Spinal cord (tissue), 10 donors: ENCODE results near the gene GCDH. TPM values are rescaled to one million over a fixed set of nuclear protein-coding genes. Genes with fewer than 3 reads are reported as not detected.

Source experiments
- DNase-seq, 6 donors: peaks; one replicate each; pipeline versions ENCODE4 v3.0.0 to v3.0.0-alpha.2; 2013 to 2015; ENCODE audit warnings: low spot score in 6 of 6, low read depth in 4 of 6
- H3K27ac ChIP-seq: one replicate; pipeline ENCODE4 v1.5.1; 2013; ENCODE audit warnings: low read depth, low read length, control low read depth
- H3K27me3 ChIP-seq: one replicate; pipeline ENCODE4 v1.6.1; 2013; ENCODE audit warnings: low read length; ENCODE audit not compliant: control insufficient read depth, insufficient read depth
- H3K36me3 ChIP-seq: one replicate; pipeline ENCODE4 v1.6.1; 2013; ENCODE audit warnings: low read length; ENCODE audit not compliant: control insufficient read depth, insufficient read depth
- H3K4me1 ChIP-seq: one replicate; pipeline ENCODE4 v1.6.1; 2013; ENCODE audit warnings: low read length; ENCODE audit not compliant: control insufficient read depth, insufficient read depth
- H3K4me3 ChIP-seq: one replicate; pipeline ENCODE4 v1.5.1; 2013; ENCODE audit warnings: low read depth, low read length, control low read depth
- H3K9me3 ChIP-seq: one replicate; pipeline ENCODE4 v1.6.1; 2013; ENCODE audit warnings: low read length; ENCODE audit not compliant: control insufficient read depth, insufficient read depth
- WGBS: methylation state at CpG from one replicate; pipeline ENCODE4 v1.1.5; 2013; ENCODE audit warnings: missing lambda C conversion rate; ENCODE audit not compliant: insufficient coverage; 5-methylcytosine and 5-hydroxymethylcytosine counted together
- polyA plus RNA-seq, 2 donors: library from polyadenylated mRNA; unstranded; fragments of 120-200 nt; gene quantifications; one replicate each; pipeline ENCODE4 v1.2.1, GENCODE V29; 2013; ENCODE audit not compliant: insufficient read length in 2 of 2
- total RNA-seq, 2 donors: library from RNA; depleted of rRNA in 1 of 2; stranded (reverse); fragments of 120-200 nt in 1 of 2; fragments of >200 nt in 1 of 2; gene quantifications; one replicate each; pipeline versions ENCODE4 v1.2.3 to v1.2.4, GENCODE V29; 2013 to 2014
- donor health status: healthy.

Gene GCDH
- total and polyA plus RNA-seq, 4 donors: 22.9 to 45.1 (median 33.1) TPM

DNA sequence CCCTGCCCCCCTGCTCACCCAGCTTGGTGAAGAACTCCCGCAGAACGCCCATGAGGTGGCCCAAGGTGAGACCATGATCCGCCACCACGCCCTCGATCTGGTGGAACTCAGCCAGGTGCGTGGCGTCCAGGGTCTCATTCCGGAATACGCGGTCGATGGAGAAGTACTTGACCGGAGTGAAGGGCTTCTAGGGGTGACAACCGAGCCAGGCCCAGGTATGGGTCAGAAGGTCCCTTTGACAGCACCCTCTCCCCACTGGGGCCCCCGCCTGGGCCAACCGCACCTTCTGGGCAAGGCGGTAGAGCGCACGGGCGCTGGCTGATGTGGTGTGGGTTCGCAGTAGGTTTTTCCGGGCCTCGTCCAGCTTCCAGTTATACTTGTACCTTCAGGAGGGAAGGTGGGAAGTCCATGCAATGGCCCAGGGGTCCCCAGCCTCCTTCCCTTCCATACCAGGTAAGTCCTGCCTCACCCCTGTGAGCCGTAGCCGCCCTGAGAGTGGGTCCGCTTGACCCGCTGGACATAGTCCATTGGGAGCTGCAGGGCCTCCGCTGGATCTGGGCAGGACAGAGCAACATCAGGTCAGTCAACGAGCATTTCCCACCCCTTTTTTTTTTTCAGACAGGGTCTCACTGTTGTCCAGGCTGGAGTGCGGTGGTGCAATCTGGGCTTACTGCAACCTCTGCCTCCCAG lies 33.8 kb downstream of the GCDH start:
- WGBS: 96% methylated on average over 18 of the region's 29 CpGs
- H3K4me3 ChIP-seq: no peak overlapping the region
- no peak for DNase-seq
- H3K36me3 ChIP-seq: peaks cover 77% of the 10 kb centered on the region
- H3K27ac ChIP-seq: no peak overlapping the region
- no peaks in the 10 kb centered on the region for H3K27me3 ChIP-seq
- no peaks in the 10 kb centered on the region for H3K9me3 ChIP-seq
- no peaks in the 10 kb centered on the region for H3K4me1 ChIP-seq

GRCh38 chr19:12930002-12930645 lies 39.2 kb downstream of the GCDH start:
- no peak for DNase-seq
- Histone ChIP-seq H3K9me3 (no peaks in the 10 kb centered on the region), H3K27ac (no peak overlapping the region), H3K27me3 (no peaks in the 10 kb centered on the region), H3K36me3 (peaks cover 62% of the 10 kb centered on the region), H3K4me1 (peaks cover 16% of the 10 kb centered on the region), H3K4me3 (no peak overlapping the region)
- 94% methylated on average over 12 of the region's 19 CpGs for WGBS

DNA sequence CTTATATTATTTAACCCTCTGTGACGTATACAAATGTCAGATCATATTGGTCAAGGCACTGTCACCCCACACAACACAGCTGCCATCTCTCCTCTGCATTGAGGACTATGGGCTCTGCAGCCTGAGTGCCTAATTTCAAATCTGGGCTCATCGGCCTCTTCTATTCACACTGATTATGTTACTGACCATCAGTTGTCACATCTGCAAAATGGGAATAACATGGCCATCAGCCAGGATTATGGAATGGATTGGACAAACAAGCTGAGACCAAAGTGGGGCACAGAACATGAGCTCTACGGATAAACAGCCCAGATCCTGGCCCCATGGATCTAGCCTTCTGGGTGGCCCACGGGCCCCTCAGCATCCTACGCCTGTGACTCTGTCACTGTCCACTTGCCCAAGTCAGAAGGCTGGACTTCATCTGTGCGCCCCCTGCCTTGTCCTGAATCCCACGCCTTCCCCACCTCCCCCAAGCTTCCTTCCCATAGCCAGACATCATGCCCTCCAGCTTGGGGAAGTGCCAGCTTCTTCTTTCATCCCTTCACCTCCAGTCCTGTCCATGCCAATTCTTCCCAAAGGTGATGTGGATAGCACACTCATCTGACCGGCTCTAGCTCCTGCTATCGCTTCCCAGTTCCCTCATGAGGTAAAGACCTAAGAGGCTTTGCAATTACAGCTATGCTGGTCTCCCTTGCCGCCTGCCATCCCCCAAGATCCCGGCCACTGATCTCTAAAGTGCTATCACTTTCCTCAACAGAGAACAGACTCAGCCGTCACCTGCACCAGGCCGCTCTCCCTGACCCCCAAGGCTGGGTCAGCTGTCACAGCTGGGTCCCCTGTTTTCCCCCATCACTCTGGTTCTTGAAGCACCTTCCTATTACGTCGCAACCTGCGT lies 41.7 kb downstream of the GCDH start:
- WGBS: 30% methylated on average over 16 of the region's 16 CpGs

DNA sequence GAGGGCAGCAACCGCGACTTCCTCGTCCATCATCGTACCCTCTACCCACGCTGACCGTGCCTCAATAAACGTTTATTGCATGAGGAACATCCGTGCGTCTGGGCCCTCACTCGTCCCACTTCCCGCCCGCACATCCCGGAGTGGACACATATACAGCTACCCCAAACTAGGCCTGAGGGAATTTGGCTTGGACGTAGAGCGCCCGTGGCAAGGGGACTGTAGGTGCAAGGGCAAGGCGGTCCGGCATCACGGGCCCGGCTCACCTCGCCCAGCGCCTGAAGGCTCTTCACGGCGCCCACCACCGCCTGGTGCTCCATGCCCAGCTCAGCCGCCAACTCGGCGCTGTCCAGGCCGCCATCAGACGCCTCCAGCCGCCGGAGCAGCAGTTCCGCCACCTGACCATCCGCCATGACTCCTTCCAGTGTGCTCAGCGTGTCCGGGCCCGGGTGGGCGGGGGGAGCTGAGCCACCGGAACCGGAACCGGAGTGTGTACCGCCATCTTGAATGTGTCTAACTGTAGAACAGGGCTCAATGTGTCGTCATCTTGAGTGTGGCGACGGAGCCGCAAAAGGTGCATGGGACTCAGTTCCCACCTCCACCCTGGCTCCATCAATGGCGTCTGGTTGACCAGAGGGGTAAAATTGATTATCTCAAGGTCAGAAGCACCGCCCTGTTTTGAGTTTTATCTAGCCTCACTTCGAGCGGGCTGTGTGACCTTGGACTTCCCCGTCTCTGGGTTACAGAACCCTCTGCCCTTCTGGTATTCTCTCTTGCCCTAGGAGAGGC lies 42.5 kb downstream of the GCDH start, which contains the start of gene FARSA:
Gene FARSA (minus strand): TSS at position 425 of the 786 bp plus-strand sequence. CDS start 15 bp downstream, at position 410.
- under 1% methylated on average over 42 of the region's 51 CpGs for WGBS
- DNase-seq: peak in 4 of 6 donors; percentile 86 to 98 (median 92)
- Histone ChIP-seq H3K4me1 (peaks cover 29% of the 10 kb centered on the region), H3K36me3 (peaks cover 30% of the 10 kb centered on the region), H3K4me3 (peak within 1 kb of the TSS; percentile 82), H3K27me3 (no peaks in the 10 kb centered on the region), H3K9me3 (no peaks in the 10 kb centered on the region), H3K27ac (peak within 1 kb of the TSS; percentile 63)

More for the DNA sequence above, 41.7 kb downstream of the GCDH start:
- peak overlapping the region; percentile 82 for H3K4me3 ChIP-seq
- H3K9me3 ChIP-seq: no peaks in the 10 kb centered on the region
- no peaks in the 10 kb centered on the region for H3K27me3 ChIP-seq
- peaks cover 38% of the 10 kb centered on the region for H3K36me3 ChIP-seq
- peaks cover 24% of the 10 kb centered on the region for H3K4me1 ChIP-seq
- peak overlapping the region; percentile 63 for H3K27ac ChIP-seq
- DNase-seq: no peak

DNA sequence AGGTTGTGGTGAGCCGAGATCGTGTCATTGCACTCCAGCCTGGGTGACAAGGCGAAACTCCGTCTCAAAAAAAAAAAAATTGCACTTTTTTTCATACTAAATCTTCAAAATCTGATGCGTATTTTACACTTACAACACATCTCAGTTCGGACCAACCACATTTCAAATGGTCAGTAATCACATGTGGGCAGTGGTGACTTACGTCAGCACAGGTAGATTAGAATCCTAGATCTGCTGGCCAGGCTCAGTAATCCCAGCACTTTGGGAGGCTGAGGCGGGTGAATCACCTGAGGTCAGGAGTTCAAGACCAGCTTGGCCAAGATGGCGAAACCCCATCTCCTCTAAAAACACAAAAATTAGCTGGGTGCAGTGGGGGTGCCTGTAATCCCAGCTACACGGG lies 44.1 kb downstream of the GCDH start:
- no peaks in the 10 kb centered on the region for H3K9me3 ChIP-seq
- peaks cover 19% of the 10 kb centered on the region for H3K36me3 ChIP-seq
- H3K27me3 ChIP-seq: no peaks in the 10 kb centered on the region
- no peak for DNase-seq
- H3K4me3 ChIP-seq: no peak overlapping the region
- no peak overlapping the region for H3K27ac ChIP-seq
- peaks cover 37% of the 10 kb centered on the region for H3K4me1 ChIP-seq
- 96% methylated on average over 8 of the region's 10 CpGs for WGBS

GRCh38 chr19:12936582-12936981 lies 45.6 kb downstream of the GCDH start:
- DNase-seq: no peak
- Histone ChIP-seq H3K4me3 (no peak overlapping the region), H3K27me3 (no peaks in the 10 kb centered on the region), H3K36me3 (peaks cover 20% of the 10 kb centered on the region), H3K4me1 (peaks cover 51% of the 10 kb centered on the region), H3K9me3 (no peaks in the 10 kb centered on the region), H3K27ac (no peak overlapping the region)
- 88% methylated on average over 4 of the region's 7 CpGs for WGBS

DNA sequence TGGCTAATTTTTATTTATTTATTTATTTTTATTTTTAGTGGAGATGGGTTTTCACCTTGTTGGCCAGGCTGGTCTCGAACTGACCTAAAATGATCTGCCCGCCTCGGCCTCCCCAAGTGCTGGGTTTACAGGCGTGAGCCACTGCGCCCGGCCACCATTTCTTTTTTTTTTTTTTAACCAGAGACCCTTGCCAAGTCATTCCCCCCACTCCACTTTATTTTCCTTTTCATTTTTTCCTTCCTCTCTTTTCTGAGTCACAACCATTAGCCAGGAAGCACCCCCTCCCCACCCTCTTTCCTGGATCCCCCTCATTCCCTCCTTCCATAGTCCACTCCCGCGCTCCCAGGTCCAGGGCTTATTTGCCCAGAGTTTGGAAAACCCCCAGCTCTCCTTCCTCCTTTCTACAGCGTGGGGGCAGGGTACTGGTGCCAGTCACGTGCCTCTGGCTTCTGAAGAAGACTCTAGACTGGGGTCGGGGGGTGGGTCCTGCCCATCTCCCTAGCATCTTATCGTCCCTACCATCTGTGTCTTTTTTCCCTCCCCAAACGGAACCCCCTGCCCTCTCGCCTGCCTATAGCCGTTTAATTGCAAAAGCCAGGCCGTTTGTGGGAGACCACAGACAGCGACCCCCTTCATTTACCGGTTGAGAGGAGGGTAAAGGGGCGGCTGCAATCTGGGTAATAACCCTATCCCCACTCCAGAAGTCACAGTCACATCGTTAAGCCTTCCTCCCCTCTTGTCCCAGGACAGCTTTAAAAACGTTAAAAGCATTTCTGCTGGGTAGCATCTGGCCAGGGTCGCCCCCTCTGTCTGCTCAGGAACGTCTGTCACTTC lies 46.4 kb downstream of the GCDH start:
- H3K36me3 ChIP-seq: peaks cover 27% of the 10 kb centered on the region
- H3K9me3 ChIP-seq: no peaks in the 10 kb centered on the region
- peak in 2 of 6 donors; percentile 70 to 77 for DNase-seq
- peak overlapping the region; percentile 78 for H3K4me3 ChIP-seq
- peaks cover 51% of the 10 kb centered on the region for H3K4me1 ChIP-seq
- peak overlapping the region; percentile 93 for H3K27ac ChIP-seq
- 28% methylated on average over 14 of the region's 23 CpGs for WGBS
- no peaks in the 10 kb centered on the region for H3K27me3 ChIP-seq

DNA sequence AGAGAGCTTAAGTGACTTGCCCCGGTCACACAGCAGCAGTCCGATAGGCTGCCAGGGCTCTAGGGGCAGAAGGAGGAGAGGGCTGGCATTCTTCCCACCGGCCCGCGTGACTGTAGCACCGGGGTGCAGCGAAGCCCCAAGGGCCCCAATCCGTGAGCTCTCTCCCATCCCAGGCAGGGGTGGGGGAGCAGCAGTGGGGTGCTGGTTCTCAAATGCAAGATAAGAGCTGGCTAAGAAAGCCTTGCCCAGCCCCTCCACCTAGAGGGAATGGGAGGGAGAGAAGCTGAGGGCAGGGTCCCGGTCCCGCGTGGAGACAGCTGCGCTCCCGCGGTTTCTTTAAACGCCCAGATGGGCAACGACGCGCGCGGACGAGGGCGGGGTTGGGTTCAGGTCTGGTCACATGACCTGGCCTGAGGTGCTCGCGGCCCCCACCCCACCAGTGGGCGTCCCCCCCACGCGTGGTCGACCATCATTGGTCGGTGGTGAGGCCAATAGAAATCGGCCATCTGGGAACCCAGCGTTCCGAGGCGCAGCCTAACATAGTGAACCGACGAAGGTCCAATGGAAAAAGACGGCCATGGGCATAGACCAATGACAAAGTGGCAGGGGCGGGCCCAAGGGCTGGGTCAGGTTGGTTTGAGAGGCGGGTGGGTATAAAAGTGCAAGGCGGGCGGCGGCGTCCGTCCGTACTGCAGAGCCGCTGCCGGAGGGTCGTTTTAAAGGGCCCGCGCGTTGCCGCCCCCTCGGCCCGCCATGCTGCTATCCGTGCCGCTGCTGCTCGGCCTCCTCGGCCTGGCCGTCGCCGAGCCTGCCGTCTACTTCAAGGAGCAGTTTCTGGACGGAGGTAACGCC lies 47.2 kb downstream of the GCDH start, which contains the start of gene CALR:
Gene CALR (plus strand): TSS at position 683 of the 852 bp plus-strand sequence. CDS start 71 bp downstream, at position 754.
- Histone ChIP-seq H3K9me3 (no peaks in the 10 kb centered on the region), H3K4me3 (peak within 1 kb of the TSS; percentile 96), H3K27ac (peak within 1 kb of the TSS; percentile 93), H3K36me3 (peaks cover 36% of the 10 kb centered on the region), H3K27me3 (no peaks in the 10 kb centered on the region), H3K4me1 (peaks cover 45% of the 10 kb centered on the region)
- under 1% methylated on average over 60 of the region's 63 CpGs for WGBS
- peak; percentile 98 to 100 (median 99) for DNase-seq
